Epithelial cell of alveolus of lung (primary cell): ENCODE data around the gene TAGAP. TPM values are rescaled to one million over a fixed set of nuclear protein-coding genes. Genes with fewer than 3 reads are reported as not detected.

ENCODE experiments used
- total RNA-seq: library from RNA; depleted of rRNA; stranded (reverse); fragments of >200 nt; gene quantifications from 2 replicates; pipeline ENCODE4 v1.2.1, GENCODE V29; 2015

TAGAP gene, protein sequence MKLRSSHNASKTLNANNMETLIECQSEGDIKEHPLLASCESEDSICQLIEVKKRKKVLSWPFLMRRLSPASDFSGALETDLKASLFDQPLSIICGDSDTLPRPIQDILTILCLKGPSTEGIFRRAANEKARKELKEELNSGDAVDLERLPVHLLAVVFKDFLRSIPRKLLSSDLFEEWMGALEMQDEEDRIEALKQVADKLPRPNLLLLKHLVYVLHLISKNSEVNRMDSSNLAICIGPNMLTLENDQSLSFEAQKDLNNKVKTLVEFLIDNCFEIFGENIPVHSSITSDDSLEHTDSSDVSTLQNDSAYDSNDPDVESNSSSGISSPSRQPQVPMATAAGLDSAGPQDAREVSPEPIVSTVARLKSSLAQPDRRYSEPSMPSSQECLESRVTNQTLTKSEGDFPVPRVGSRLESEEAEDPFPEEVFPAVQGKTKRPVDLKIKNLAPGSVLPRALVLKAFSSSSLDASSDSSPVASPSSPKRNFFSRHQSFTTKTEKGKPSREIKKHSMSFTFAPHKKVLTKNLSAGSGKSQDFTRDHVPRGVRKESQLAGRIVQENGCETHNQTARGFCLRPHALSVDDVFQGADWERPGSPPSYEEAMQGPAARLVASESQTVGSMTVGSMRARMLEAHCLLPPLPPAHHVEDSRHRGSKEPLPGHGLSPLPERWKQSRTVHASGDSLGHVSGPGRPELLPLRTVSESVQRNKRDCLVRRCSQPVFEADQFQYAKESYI
- total RNA-seq = 0.13 TPM in 1 of 2 replicates, not detected in the other

DNA sequence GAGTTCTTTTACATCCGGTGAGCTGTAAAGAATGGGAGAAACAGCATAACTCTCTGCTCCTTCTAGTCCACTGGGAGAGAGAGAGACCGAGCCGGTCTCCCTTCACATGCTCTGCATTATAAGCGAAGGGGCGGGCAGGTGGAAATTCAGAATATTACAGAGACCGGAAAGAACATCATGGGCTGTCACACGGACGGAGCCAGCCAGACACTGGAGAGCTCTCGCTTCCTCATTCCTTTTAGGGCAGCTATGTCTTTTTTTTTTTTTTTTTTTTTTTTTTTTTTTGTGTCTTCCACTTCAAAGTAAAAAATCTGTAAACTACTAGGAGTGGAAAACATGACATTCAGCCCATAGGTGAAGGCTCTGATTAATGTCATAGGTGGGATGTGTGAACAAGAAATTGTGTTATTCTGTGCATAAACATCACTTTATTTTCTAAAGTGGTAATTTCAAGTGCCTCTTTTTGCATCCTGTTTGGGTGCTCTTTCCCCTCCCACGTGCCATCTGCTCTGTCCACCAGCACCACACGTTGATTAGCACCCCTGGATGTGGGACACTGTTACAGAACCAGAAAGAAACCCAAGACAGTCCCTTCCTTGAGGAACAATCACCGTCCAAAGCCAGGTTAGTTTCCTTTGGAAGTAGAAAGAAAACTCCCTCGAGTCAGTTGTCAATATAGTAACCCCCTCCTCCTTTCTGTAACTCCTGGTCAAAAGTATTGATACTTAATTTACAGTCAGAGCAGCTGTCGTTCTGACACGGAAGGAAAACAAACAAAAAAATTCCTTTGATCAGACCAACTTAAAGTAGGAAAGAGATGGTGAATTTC lies at the start of gene TAGAP:
Gene TAGAP, minus strand, starts transcription at position 93 of the 829 bp plus-strand sequence. CDS start 845 bp downstream, outside the sequence.

DNA sequence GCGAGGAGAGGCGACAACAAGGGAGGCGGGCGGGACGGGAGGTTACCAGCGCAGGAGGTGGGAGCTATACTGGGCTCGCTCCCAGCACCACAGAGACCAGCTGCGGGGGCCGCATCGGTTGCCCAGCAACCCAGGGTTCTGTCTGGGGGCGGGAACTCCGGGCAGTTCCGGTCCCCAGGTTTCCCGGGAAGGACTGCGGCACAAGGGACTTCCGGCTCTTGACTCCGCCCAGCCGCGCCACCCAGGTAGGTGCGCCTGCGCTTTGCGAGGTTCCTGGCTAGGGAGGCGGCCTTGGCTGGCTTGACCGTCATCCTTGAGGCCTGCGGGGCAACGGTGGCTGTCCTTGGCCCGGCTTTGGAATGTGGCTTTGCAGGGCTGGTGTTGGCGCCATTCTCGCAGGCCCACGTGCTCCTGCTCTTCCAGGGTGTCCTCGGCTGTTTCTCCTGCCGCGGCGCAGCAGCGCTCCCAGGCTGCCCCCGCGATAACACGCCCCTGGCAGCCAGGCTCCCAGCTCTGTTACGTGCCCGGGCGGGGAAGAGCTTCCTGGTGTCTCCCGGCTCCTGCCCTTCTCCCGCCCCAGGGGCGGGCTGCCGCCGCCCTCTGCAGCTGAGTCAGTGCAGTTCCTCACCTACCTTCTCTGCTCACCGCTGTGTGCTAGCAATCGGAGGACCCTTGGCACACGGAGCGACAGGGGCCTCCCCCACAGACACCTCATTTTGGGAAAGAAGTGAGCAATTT lies 45.0 kb downstream of the TAGAP start, which contains the start of gene RSPH3:
Gene RSPH3, minus strand, starts transcription at position 537 of the 738 bp plus-strand sequence. CDS start 652 bp downstream, outside the sequence.

Other genes starting within 250 kb of the TAGAP start
- gene EZR, start 225.6 kb downstream of the TAGAP start, total RNA-seq = 20.8 and 87.5 TPM in 2 replicates
- 2.7 and 5.0 TPM in 2 replicates for gene RSPH3, start 44.8 kb downstream of the TAGAP start, total RNA-seq
- 0.65 TPM in 1 of 2 replicates, not detected in the other for gene FNDC1, start 124.4 kb upstream of the TAGAP start, total RNA-seq